Measurements from ENCODE around the gene OTOG. TPM values are rescaled to one million over a fixed set of nuclear protein-coding genes. Genes with fewer than 3 reads are reported as not detected.

Gene OTOG
- total and polyA plus RNA-seq, 2 experiments from 2014 or later, result not detected

DNA sequence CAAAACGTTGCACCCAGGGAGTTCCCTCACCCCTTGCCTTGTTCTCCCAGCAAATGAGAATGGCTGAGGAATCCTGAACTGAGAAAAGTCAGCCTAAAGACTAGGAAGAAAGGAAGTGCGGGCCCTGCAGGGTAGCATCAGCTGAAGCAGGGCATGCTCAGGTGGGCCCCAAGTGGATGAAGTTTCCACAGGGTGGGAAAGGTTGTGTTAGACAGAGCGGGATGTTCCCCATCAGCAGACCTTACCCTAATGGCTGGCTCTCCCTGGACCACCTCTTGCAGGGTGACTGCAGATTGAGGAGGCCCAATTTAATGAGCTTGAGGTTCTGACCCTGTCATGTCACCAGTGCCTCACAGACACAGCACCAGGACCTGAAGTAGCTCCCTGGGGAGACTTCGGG lies 90.8 kb downstream of the OTOG start:
- H3K9ac ChIP-seq, result no peak overlapping the region
- no peaks in the 10 kb centered on the region for H3K4me1 ChIP-seq (ENCODE audit: insufficient read depth)
- H3K9me3 ChIP-seq (ENCODE audit: low read depth), result no peaks in the 10 kb centered on the region
- H3F3A ChIP-seq (ENCODE audit: insufficient read depth), result no peaks in the 10 kb centered on the region
- H3K79me2 ChIP-seq (ENCODE audit: insufficient read depth), result no peaks in the 10 kb centered on the region
- no peak overlapping the region for H3K27ac ChIP-seq
- TF ChIP-seq EZH2phosphoT487 (IDR thresholded peaks at IDR 0.05; ENCODE audit: insufficient read depth, low read depth) (no peak), EZH2 (IDR thresholded peaks at IDR 0.05; ENCODE audit: insufficient read depth, poor library complexity, severe bottlenecking) (no peak)
- no peak for DNase-seq
- no peaks in the 10 kb centered on the region for H4K20me1 ChIP-seq (ENCODE audit: insufficient read depth)
- H3K27me3 ChIP-seq (replicated peaks; ENCODE audit: insufficient read depth), result no peaks in the 10 kb centered on the region
- 20 to 22% methylated on average over 4 of the region's 4 CpGs for WGBS, 2 experiments (ENCODE audit: low coverage in 1 of 2, low lambda C conversion rate in 2 of 2, missing lambda C conversion rate in 2 of 2)
- H3K4me2 ChIP-seq (ENCODE audit: unreplicated experiment), result no peak overlapping the region
- H3K4me3 ChIP-seq, result no peak overlapping the region
- no peaks in the 10 kb centered on the region for H3K36me3 ChIP-seq (ENCODE audit: low read depth)
- in situ Hi-C loops (cut with MboI), result no loop called here
- no peak overlapping the region for H2AFZ ChIP-seq
- H3K9me2 ChIP-seq (ENCODE audit: insufficient read depth), result no peaks in the 10 kb centered on the region

DNA sequence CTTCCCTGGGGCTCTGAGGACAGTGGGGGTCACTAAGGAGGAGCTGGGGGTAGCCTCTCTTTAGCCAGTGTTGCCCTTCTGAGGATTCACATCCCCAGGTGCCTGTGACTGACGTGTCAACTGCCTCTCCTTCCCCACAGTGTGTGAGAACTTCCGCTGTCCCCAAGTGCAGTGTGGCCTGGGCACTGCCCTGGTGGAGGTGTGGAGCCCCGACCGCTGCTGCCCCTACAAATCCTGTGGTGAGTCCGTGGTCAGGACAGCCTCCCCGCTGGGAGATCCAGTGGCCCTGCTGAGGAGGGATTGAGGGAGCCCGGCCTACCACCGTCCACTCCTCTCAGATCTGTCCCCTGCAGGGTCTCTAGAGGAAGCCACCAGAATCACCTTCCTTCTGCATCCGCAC lies 91.3 kb downstream of the OTOG start:
- Histone ChIP-seq H3K9me2 (ENCODE audit: insufficient read depth) (no peaks in the 10 kb centered on the region), H3K27ac (no peak overlapping the region), H4K20me1 (ENCODE audit: insufficient read depth) (no peaks in the 10 kb centered on the region), H3K27me3 (replicated peaks; ENCODE audit: insufficient read depth) (no peaks in the 10 kb centered on the region), H3K9ac (no peak overlapping the region), H3F3A (ENCODE audit: insufficient read depth) (no peaks in the 10 kb centered on the region), H3K4me1 (ENCODE audit: insufficient read depth) (no peaks in the 10 kb centered on the region), H3K4me3 (no peak overlapping the region), H2AFZ (no peak overlapping the region), H3K79me2 (ENCODE audit: insufficient read depth) (no peaks in the 10 kb centered on the region), H3K4me2 (ENCODE audit: unreplicated experiment) (no peak overlapping the region), H3K9me3 (ENCODE audit: low read depth) (no peaks in the 10 kb centered on the region), H3K36me3 (ENCODE audit: low read depth) (no peaks in the 10 kb centered on the region)
- in situ Hi-C loops (cut with MboI), result no loop called here
- no peak for DNase-seq
- 49 to 53% methylated on average over 8 to 9 of the region's 9 CpGs for WGBS, 2 experiments (ENCODE audit: low coverage in 1 of 2, low lambda C conversion rate in 2 of 2, missing lambda C conversion rate in 2 of 2)
- no peak for TF ChIP-seq EZH2phosphoT487 (IDR thresholded peaks at IDR 0.05; ENCODE audit: insufficient read depth, low read depth)
- TF ChIP-seq EZH2 (IDR thresholded peaks at IDR 0.05; ENCODE audit: insufficient read depth, poor library complexity, severe bottlenecking), result no peak

DNA sequence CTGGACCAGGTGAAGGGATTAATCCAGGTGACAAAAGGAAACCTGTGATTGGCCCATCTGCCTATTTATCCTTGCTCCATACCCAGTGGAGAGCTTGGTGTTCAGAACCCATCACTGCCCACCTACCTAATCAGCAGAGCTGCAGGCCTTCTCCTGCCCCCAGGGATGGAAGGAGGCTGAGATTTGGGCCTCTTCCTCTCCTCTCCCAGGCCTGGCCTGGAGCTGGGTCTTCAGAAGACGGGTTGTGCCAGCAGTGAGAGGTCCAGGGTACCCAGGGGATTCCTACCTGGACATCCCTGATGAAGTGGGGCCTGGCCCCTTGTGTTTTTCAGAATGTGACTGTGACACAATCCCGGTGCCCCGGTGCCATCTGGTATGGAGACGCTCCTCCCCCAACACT lies 92.0 kb downstream of the OTOG start:
- Histone ChIP-seq H2AFZ (no peak overlapping the region), H3K4me1 (ENCODE audit: insufficient read depth) (no peaks in the 10 kb centered on the region), H3K27me3 (replicated peaks; ENCODE audit: insufficient read depth) (no peaks in the 10 kb centered on the region), H4K20me1 (ENCODE audit: insufficient read depth) (no peaks in the 10 kb centered on the region), H3K36me3 (ENCODE audit: low read depth) (no peaks in the 10 kb centered on the region), H3F3A (ENCODE audit: insufficient read depth) (no peaks in the 10 kb centered on the region), H3K4me3 (no peak overlapping the region), H3K9ac (no peak overlapping the region), H3K27ac (no peak overlapping the region), H3K79me2 (ENCODE audit: insufficient read depth) (no peaks in the 10 kb centered on the region), H3K4me2 (ENCODE audit: unreplicated experiment) (no peak overlapping the region), H3K9me2 (ENCODE audit: insufficient read depth) (no peaks in the 10 kb centered on the region), H3K9me3 (ENCODE audit: low read depth) (no peaks in the 10 kb centered on the region)
- WGBS, 2 experiments (ENCODE audit: low coverage in 1 of 2, low lambda C conversion rate in 2 of 2, missing lambda C conversion rate in 2 of 2), result 21 to 22% methylated on average over 4 of the region's 4 CpGs
- TF ChIP-seq EZH2 (IDR thresholded peaks at IDR 0.05; ENCODE audit: insufficient read depth, poor library complexity, severe bottlenecking) (no peak), EZH2phosphoT487 (IDR thresholded peaks at IDR 0.05; ENCODE audit: insufficient read depth, low read depth) (no peak)
- no peak for DNase-seq
- in situ Hi-C loops (cut with MboI), result no loop called here

DNA sequence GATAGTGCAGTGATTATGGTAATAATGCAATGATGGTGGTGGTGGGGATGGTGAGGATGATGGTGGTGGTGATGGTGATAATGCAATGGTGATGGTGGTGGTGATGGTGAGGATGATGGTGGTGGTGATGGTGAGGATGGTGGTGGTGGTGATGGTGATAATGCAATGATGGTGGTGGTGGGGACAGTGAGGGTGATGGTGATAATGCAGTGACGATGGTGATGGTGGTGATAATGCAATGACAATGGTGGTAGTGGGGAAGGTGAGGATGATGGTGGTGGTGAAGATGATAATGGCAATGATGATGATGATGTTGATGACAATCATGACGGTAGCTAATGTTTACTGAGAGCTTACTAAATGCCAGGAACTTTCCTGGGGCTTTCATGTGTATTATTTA lies 92.7 kb downstream of the OTOG start:
- H3K9me2 ChIP-seq (ENCODE audit: insufficient read depth), result no peaks in the 10 kb centered on the region
- no peaks in the 10 kb centered on the region for H3K4me1 ChIP-seq (ENCODE audit: insufficient read depth)
- no peaks in the 10 kb centered on the region for H3K36me3 ChIP-seq (ENCODE audit: low read depth)
- in situ Hi-C loops (cut with MboI), result no loop called here
- H3K27ac ChIP-seq, result no peak overlapping the region
- WGBS, 2 experiments (ENCODE audit: low coverage in 1 of 2, low lambda C conversion rate in 2 of 2, missing lambda C conversion rate in 2 of 2), result 20 to 21% methylated on average over 2 of the region's 2 CpGs
- H2AFZ ChIP-seq, result no peak overlapping the region
- no peak overlapping the region for H3K4me2 ChIP-seq (ENCODE audit: unreplicated experiment)
- H4K20me1 ChIP-seq (ENCODE audit: insufficient read depth), result no peaks in the 10 kb centered on the region
- H3K9me3 ChIP-seq (ENCODE audit: low read depth), result no peaks in the 10 kb centered on the region
- no peak overlapping the region for H3K4me3 ChIP-seq
- H3K79me2 ChIP-seq (ENCODE audit: insufficient read depth), result no peaks in the 10 kb centered on the region
- no peak for TF ChIP-seq EZH2phosphoT487 (IDR thresholded peaks at IDR 0.05; ENCODE audit: insufficient read depth, low read depth)
- no peak for TF ChIP-seq EZH2 (IDR thresholded peaks at IDR 0.05; ENCODE audit: insufficient read depth, poor library complexity, severe bottlenecking)
- no peak overlapping the region for H3K9ac ChIP-seq
- H3K27me3 ChIP-seq (replicated peaks; ENCODE audit: insufficient read depth), result no peaks in the 10 kb centered on the region
- no peak for DNase-seq
- no peaks in the 10 kb centered on the region for H3F3A ChIP-seq (ENCODE audit: insufficient read depth)

Measured in GM23248 (cell line).